IPS-20b (cell line): ENCODE data around the gene DOK5.

Experiments used
- H3K27ac ChIP-seq: one replicate; pipeline ENCODE4 v1.5.1; 2013; ENCODE audit warnings: low read length
- H3K27me3 ChIP-seq: 2 replicates; pipeline ENCODE4 v1.6.1; 2013; ENCODE audit warnings: mild to moderate bottlenecking, low read length, inconsistent platforms; ENCODE audit not compliant: insufficient read depth
- H3K36me3 ChIP-seq: 2 replicates; pipeline ENCODE4 v1.6.1; 2013; ENCODE audit warnings: low read depth, mild to moderate bottlenecking, inconsistent platforms, low read length, moderate library complexity; ENCODE audit not compliant: insufficient read depth
- H3K4me1 ChIP-seq: 2 replicates; pipeline ENCODE4 v1.6.1; 2013; ENCODE audit warnings: mild to moderate bottlenecking, control low read depth, inconsistent platforms, low read length, moderate library complexity; ENCODE audit not compliant: insufficient read depth
- H3K4me3 ChIP-seq: 2 replicates; pipeline ENCODE4 v1.5.1; 2013; ENCODE audit warnings: mild to moderate bottlenecking, low read length, inconsistent platforms
- H3K9ac ChIP-seq: 2 replicates; pipeline ENCODE4 v1.6.1; 2013; ENCODE audit warnings: low read depth, mild to moderate bottlenecking, inconsistent platforms, low read length, moderate library complexity
- H3K9me3 ChIP-seq: 2 replicates; pipeline ENCODE4 v1.6.1; 2013; ENCODE audit warnings: mild to moderate bottlenecking, low read depth, low read length, inconsistent platforms; ENCODE audit not compliant: insufficient read depth

Gene DOK5

DNA sequence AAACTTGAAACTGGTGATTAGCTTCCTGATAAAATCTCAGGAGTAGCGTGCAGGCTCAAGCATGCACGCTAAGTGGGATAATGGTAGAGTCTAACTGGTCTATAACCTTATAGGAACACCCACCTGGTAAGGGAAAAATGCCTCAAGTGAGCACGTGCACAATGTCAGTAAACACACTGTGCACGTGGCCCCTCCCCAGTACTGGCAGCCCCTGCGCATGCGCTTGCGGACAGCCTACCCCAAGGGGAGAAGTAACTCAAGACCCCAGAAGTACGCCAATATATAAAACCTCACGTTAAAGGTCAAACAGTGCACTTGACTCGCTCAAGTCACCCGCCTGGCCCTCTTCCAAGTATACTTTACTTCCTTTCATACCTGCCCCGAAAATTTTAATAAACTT, 23.1 kb upstream of the DOK5 start:
- Histone ChIP-seq H3K27me3 (no peaks in the 10 kb centered on the region), H3K9me3 (0 out of 2 replicates have a peak, but pooled peaks cover 3% of the 10 kb centered on the region), H3K4me3 (no peak overlapping the region), H3K27ac (no peak overlapping the region), H3K9ac (no peak overlapping the region), H3K36me3 (no peaks in the 10 kb centered on the region), H3K4me1 (peaks cover 6% of the 10 kb centered on the region; the same call in 1 of the 2 replicates)

DNA sequence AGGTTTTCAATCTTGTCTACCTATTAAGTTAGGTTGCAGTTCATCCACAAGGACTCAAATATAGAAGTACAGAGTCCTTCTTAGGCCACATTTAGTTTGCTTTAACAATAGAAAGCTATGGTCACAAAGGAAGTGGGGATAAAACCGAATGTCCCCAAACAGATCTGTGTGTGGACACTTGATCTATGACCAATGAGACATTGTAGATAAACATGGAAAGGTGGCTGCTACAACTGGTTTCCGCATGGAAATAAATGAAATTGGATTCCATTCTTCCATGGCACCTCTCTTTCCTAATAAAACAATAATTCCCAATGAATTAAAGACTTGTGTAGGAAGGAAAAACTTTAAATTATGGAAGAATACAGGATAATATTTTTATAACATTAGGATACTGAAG, 20.4 kb upstream of the DOK5 start:
- Histone ChIP-seq H3K4me3 (no peak overlapping the region), H3K9ac (no peak overlapping the region)

GRCh38 chr20:54456423-54456822, 19.0 kb upstream of the DOK5 start:
- 0 out of 2 replicates have a peak, but pooled peaks cover 3% of the 10 kb centered on the region for H3K9me3 ChIP-seq
- no peaks in the 10 kb centered on the region for H3K27me3 ChIP-seq
- H3K27ac ChIP-seq: no peak overlapping the region
- H3K4me3 ChIP-seq: no peak overlapping the region
- H3K9ac ChIP-seq: no peak overlapping the region
- H3K4me1 ChIP-seq: no peaks in the 10 kb centered on the region
- no peaks in the 10 kb centered on the region for H3K36me3 ChIP-seq

More for the DNA sequence above, 20.4 kb upstream of the DOK5 start:
- no peaks in the 10 kb centered on the region for H3K27me3 ChIP-seq
- H3K4me1 ChIP-seq: no peaks in the 10 kb centered on the region
- H3K9me3 ChIP-seq: 0 out of 2 replicates have a peak, but pooled peaks cover 3% of the 10 kb centered on the region
- H3K36me3 ChIP-seq: no peaks in the 10 kb centered on the region
- no peak overlapping the region for H3K27ac ChIP-seq

GRCh38 chr20:54456961-54457360, 18.4 kb upstream of the DOK5 start:
- H3K9me3 ChIP-seq: 0 out of 2 replicates have a peak, but pooled peaks cover 3% of the 10 kb centered on the region
- no peak overlapping the region for H3K9ac ChIP-seq
- no peaks in the 10 kb centered on the region for H3K36me3 ChIP-seq
- no peak overlapping the region for H3K4me3 ChIP-seq
- H3K27ac ChIP-seq: no peak overlapping the region
- H3K4me1 ChIP-seq: no peaks in the 10 kb centered on the region
- H3K27me3 ChIP-seq: no peaks in the 10 kb centered on the region

DNA sequence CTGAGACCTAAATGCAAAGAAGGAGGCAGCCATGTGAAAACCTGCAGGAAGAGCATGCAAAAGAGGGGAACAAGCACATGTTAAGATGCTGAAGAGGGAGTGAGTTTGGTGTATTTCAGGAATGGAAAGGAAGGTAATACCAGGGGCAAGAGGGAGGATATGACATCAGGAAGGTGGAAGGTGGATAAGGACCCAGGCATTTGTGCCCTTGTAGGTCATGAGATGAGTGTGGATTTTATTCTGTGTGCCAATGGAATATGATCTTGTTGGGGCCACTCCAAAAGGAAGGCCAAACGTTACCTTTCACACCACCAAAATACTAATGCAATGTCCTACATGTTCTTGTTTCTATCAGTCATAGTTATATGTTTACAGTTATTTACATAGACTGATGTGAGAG, 17.2 kb upstream of the DOK5 start:
- no peak overlapping the region for H3K27ac ChIP-seq
- H3K4me1 ChIP-seq: no peaks in the 10 kb centered on the region
- no peaks in the 10 kb centered on the region for H3K27me3 ChIP-seq
- no peaks in the 10 kb centered on the region for H3K36me3 ChIP-seq
- no peak overlapping the region for H3K9ac ChIP-seq
- H3K4me3 ChIP-seq: no peak overlapping the region
- H3K9me3 ChIP-seq: no peaks in the 10 kb centered on the region

GRCh38 chr20:54459279-54459678, 16.1 kb upstream of the DOK5 start:
- no peak overlapping the region for H3K9ac ChIP-seq
- H3K36me3 ChIP-seq: no peaks in the 10 kb centered on the region
- no peak overlapping the region for H3K27ac ChIP-seq
- H3K27me3 ChIP-seq: no peaks in the 10 kb centered on the region
- H3K9me3 ChIP-seq: no peaks in the 10 kb centered on the region
- no peaks in the 10 kb centered on the region for H3K4me1 ChIP-seq
- H3K4me3 ChIP-seq: no peak overlapping the region

- H3K4me3 ChIP-seq: no peak overlapping the region
- no peak overlapping the region for H3K27ac ChIP-seq
- H3K4me1 ChIP-seq: no peaks in the 10 kb centered on the region
- H3K36me3 ChIP-seq: no peaks in the 10 kb centered on the region
- no peak overlapping the region for H3K9ac ChIP-seq
- H3K27me3 ChIP-seq: no peaks in the 10 kb centered on the region
- no peaks in the 10 kb centered on the region for H3K9me3 ChIP-seq
Measured at GRCh38 chr20:54464003-54464402, 11.4 kb upstream of the DOK5 start.

DNA sequence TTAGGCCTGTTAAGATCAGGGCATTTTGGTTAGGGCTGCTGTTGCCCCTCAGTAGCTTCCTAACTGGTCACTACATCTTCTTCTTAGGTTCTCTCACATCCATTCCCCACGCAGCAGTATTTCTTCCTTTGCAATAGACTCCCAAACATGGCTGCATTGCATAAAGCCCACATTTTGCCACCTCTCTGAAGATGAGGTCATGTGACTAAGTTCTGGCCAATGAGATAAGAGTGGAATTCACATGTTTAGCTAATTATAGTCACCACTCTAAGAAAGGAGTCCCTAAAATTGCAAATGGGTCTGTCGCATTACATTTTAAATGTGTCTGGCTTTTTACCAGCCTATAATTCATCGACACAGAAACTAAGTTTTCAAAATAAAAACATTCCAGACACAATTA, 9.3 kb upstream of the DOK5 start:
- Histone ChIP-seq H3K9ac (no peak overlapping the region), H3K4me3 (no peak overlapping the region), H3K27ac (no peak overlapping the region), H3K36me3 (no peaks in the 10 kb centered on the region), H3K27me3 (no peaks in the 10 kb centered on the region), H3K9me3 (no peaks in the 10 kb centered on the region), H3K4me1 (no peaks in the 10 kb centered on the region)

DNA sequence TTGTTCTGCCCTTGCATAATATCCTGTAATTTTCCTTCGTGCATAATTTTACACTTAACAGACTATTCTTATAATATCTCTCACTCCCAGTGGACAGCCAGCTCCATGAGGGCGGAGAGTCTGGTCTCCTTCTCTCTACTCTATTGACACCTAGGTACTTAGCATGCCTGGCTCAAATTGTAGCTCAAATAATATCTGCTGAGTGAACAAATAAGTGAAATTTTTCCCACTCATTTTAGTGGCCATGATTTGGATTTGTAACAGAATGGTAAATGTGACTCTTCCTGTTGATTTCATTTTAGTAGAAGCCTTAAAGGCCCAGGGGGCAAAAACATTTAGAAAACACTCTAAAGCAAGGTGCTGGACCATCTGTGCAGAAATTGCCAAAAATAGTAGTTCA, 7.8 kb upstream of the DOK5 start:
- no peak overlapping the region for H3K9ac ChIP-seq

GRCh38 chr20:54468082-54468481, 7.3 kb upstream of the DOK5 start:
- H3K9ac ChIP-seq: no peak overlapping the region
- no peaks in the 10 kb centered on the region for H3K36me3 ChIP-seq
- H3K9me3 ChIP-seq: no peaks in the 10 kb centered on the region
- H3K27ac ChIP-seq: no peak overlapping the region
- H3K4me3 ChIP-seq: no peak overlapping the region
- H3K27me3 ChIP-seq: no peaks in the 10 kb centered on the region
- no peaks in the 10 kb centered on the region for H3K4me1 ChIP-seq

More for the DNA sequence above, 7.8 kb upstream of the DOK5 start:
- Histone ChIP-seq H3K36me3 (no peaks in the 10 kb centered on the region), H3K27me3 (no peaks in the 10 kb centered on the region), H3K4me1 (no peaks in the 10 kb centered on the region), H3K4me3 (no peak overlapping the region), H3K9me3 (no peaks in the 10 kb centered on the region), H3K27ac (no peak overlapping the region)

GRCh38 chr20:54469293-54469692, 6.1 kb upstream of the DOK5 start:
- no peaks in the 10 kb centered on the region for H3K36me3 ChIP-seq
- no peaks in the 10 kb centered on the region for H3K9me3 ChIP-seq
- H3K9ac ChIP-seq: no peak overlapping the region
- no peak overlapping the region for H3K27ac ChIP-seq
- no peak overlapping the region for H3K4me3 ChIP-seq
- H3K4me1 ChIP-seq: no peaks in the 10 kb centered on the region
- H3K27me3 ChIP-seq: peaks cover 6% of the 10 kb centered on the region

DNA sequence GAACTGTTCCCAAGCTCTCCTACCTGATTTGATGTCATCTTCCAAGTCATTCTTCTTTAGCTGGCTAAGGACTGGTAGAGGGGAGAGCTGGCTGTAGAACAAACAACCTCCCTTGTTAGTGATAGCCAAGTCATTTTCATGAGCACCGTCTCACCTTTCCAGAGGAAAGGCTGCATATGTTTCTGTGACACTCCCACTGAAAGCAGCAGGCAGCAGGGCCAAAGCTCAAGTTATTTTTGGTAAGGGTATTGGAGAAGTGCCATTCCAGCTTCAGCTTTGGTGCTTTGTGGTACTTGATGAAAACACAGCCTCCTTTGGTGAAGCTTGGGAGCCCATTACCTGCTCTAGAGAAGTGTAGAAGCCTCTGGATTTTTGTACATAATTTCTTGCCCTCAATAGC, 5.4 kb upstream of the DOK5 start:
- Histone ChIP-seq H3K9me3 (no peaks in the 10 kb centered on the region), H3K36me3 (no peaks in the 10 kb centered on the region), H3K27me3 (peaks cover 12% of the 10 kb centered on the region), H3K9ac (no peak overlapping the region), H3K27ac (no peak overlapping the region), H3K4me3 (no peak overlapping the region), H3K4me1 (no peaks in the 10 kb centered on the region)

- no peak overlapping the region for H3K9ac ChIP-seq
- H3K4me1 ChIP-seq: no peaks in the 10 kb centered on the region
- peaks cover 15% of the 10 kb centered on the region for H3K27me3 ChIP-seq
- no peak overlapping the region for H3K27ac ChIP-seq
- H3K4me3 ChIP-seq: no peak overlapping the region
- no peaks in the 10 kb centered on the region for H3K36me3 ChIP-seq
- no peaks in the 10 kb centered on the region for H3K9me3 ChIP-seq
Measured at GRCh38 chr20:54470697-54471096, 4.7 kb upstream of the DOK5 start.
